Fibroblast of skin of right biceps (primary cell): ENCODE data around the gene SOCS1.

Experiments
- DNase-seq: peaks from one replicate; pipeline ENCODE4 v3.0.0-alpha.2; 2013

Gene SOCS1

GRCh38 chr16:11283820-11284248, 27.8 kb upstream of the SOCS1 start:
- no peak for DNase-seq

GRCh38 chr16:11280616-11281522, 24.9 kb upstream of the SOCS1 start, which contains the start of gene PRM1:
Gene PRM1 (minus strand): TSS chr16:11281330. CDS start chr16:11281238, 92 bp downstream.
- DNase-seq, result no peak

DNA sequence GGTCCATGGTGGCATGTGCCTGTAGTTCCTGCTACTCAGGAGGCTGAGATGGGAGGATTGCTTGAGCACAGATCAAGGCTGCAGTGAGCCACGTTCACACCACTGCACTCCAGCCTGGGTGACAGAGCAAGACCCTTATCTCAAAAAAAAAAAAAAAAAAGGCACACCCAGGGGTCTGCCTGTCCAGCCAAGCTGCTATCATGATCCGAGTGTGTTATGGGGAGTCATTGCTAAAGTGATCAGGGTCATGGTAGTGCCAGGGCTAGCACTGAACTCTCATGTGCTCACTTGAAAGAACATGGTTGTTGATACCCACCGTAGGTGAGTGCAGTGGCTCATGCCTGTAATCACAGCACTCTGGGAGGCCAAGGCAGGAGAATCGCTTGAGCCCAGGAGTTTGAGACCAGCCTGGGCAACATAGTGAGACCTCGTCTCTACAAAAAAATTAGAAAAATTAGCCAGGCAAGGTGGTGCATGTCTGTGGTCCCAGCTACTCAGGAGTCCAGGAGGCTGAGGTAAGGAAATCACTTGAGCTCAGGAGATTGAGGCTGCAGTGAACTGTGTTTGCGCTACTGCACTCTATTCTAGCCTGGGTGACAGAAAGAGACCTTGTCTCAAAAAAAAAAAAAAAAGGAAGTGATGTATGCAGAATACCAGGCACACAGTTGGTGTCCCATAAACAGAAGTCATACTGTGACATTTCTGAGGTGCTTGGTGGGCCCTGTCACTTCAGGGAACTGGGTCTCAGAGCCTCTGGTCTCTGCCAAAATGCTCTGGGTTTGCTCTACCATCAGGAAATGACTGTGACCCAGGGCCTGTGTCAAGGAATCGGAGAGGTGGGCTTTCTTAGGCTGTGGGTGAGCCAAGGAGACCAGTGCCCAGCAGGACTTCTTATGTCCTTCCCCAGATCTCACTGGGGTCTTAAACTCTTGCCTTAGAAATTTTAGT, 23.0 kb upstream of the SOCS1 start:
- DNase-seq, result no peak

- DNase-seq, result no peak
Measured at GRCh38 chr16:11277607-11278337, 21.8 kb upstream of the SOCS1 start.

GRCh38 chr16:11276896-11277593, 21.0 kb upstream of the SOCS1 start:
- DNase-seq, result no peak

GRCh38 chr16:11276143-11276895, 20.3 kb upstream of the SOCS1 start, which contains the start of gene PRM2:
Gene PRM2 (minus strand): TSS chr16:11276480. CDS start chr16:11276370, 110 bp downstream.
- DNase-seq, result no peak

- DNase-seq, result no peak
Measured at GRCh38 chr16:11274964-11275363, 19.0 kb upstream of the SOCS1 start.

DNA sequence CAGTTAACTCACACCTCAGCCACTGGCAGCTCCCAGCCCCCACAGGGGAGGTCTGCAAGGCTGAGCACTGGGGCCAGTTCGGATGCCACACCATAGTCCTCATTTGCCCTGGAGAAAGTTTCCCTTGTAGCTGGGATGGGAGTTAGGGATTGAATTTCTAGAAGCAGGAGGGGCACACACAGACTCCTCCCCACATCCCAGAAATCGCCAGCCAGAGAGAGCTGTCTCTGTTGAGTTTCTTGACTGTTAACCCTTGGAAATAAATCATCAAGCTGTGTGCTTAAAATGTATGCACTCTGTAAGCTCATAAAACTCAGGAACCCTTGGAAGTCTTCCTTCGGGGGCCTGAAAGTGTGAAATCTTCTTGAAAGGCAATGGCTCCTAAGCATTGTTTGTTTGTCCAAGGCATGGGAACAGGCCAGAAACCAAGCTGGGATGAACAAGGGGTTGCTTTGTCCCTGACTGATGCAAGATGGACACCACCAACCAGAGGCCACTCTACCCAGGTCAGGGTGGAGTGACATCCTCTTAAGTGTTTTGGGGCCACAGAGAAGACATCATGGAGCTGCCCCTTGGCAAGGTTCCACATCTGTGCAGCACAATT, 17.8 kb upstream of the SOCS1 start:
- DNase-seq, result no peak

GRCh38 chr16:11272921-11273720, 17.1 kb upstream of the SOCS1 start, which contains the start of gene PRM3:
Gene PRM3 (minus strand): TSS chr16:11273629. CDS start chr16:11273595, 34 bp downstream.
- DNase-seq, result no peak

GRCh38 chr16:11272484-11272883, 16.5 kb upstream of the SOCS1 start:
- no peak for DNase-seq

- DNase-seq, result no peak
Measured at GRCh38 chr16:11271610-11272009, 15.6 kb upstream of the SOCS1 start.

DNA sequence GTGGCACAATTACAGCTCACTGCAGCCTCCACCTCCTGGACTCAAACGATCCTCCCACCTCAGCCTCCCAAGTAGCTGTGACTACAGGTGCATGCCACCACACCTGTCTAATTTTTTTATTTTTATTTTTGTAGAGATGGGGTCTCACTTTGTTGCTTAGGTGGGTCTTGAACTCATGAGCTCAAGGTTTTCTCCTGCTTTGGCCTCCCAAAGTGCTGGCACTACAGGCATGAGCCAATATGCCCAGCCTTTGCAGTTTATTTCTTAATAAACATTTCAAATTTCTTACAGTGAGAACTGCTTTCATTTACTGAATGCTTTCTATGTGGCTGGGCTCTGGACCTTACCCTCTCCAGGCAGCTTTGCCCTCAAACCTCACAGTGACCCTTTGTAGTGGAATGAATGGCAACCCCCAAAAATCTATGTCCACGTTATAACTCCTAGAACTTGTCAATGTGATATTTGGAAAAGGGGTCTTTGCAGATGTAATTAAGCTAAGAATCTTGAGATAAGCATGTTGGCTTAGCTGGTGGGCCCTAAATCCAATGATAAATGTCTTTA, 14.7 kb upstream of the SOCS1 start:
- no peak for DNase-seq

GRCh38 chr16:11268921-11269375, 12.9 kb upstream of the SOCS1 start, which contains the start of gene TNP2:
Gene TNP2 (minus strand): TSS chr16:11269325. CDS start chr16:11269262, 63 bp downstream.
- DNase-seq, result no peak

DNA sequence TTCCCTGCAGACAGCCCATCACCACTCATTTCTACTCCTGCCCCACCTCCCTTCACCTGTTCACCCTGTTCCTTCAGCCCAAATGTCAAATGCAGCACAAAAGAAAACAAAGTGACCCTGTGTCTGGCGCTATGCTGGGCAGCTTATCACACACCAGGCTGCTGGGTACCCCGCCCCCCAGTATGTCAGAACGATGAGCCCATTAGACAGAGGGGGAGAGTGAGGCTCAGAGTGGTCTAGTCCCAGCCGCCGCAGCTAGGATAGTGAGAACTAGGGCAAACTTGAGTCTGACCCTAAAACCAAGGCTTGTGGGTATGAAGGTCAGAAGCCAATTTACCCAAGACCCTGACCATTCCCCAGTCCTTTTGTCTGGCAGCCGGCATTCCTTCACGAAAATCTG, 9.1 kb upstream of the SOCS1 start:
- no peak for DNase-seq

DNA sequence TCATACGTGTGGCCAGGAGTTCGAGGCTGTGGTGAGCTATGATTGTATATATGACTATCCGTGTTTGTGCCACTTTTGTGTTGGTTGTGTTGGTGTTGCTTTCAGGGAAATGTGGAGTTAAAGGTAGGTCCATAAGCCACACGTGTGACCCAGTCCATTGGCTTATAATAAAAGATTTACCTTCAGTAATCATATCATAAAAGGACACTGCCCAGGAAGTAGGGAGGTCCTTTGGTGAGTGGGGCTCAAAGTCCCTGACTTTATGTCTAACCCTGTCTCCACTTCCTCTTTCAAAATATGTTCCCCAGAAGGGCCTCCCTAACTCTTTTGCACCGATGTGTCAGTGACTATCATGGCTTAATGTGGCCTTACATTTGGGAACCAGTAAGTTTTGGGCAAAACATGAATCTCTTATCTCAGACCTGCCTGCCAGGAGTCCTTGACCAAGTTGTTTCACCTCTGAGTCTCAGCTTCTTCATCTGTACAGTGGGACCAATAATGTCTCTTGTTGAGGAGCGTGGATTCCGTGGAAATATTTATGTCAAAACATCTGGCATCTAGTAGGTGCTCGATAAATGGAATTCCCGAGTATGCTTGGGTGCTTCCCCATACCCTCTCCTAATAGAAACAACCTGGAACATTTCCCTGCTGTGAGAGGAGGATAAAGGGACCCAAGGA, 8.3 kb upstream of the SOCS1 start:
- DNase-seq, result no peak

DNA sequence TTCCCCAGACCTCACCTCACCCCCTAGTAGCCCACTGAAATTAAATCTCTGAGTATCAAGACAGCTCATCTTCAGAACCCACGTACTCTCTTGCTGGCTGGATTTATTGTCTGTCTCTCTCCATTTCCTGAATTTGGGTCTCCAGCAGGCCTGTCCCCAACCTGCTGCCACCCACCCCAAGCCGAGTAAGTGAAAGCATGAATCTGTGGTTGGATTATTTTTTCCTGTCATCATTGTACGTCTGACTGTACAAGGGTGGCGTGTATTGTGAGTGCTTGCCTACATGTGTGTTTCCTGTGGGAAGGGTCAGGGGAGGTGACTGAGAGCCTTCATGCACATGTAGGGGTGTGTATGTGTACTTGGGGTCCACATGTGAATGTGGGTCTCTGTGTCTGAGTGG, 7.7 kb upstream of the SOCS1 start:
- DNase-seq, result no peak

- no peak for DNase-seq
Measured at GRCh38 chr16:11262915-11263314, 6.9 kb upstream of the SOCS1 start.

GRCh38 chr16:11260596-11260966, 4.6 kb upstream of the SOCS1 start:
- no peak for DNase-seq
